ENCODE measurements around the gene TOB1.

- no peak for TF ChIP-seq CTCF (conservative IDR thresholded peaks at IDR 0.05)
- TF ChIP-seq EZH2 (IDR thresholded peaks at IDR 0.05; ENCODE audit: low read depth): no peak
Observed at GRCh38 chr17:50883850-50884438, 17.8 kb upstream of the TOB1 start.

Measured in PC-9 (cell line).